MCF 10A (cell line): ENCODE measurements around the gene ADPRS. TPM values are rescaled to one million over a fixed set of nuclear protein-coding genes. Genes with fewer than 3 reads are reported as not detected.

Experiments
- BruUV-seq: library from RNA; stranded (reverse); fragments of 400-500 nt; replicated peaks from 2 replicates; lab custom pipeline; 2021; lab: Mats Ljungman, UMichigan
- CTCF ChIA-PET: fragments of 300-600 bp; sonication (Branson Sonifier 250); formaldehyde crosslinking; extraction: SDS; loops from one replicate; lab custom pipeline; 2021; ENCODE audit warnings: antibody characterized with exemption, inconsistent platforms; lab: Yijun Ruan, JAX
- POLR2A ChIA-PET: fragments of 300-600, 350-650 bp; sonication (Branson Sonifier 250); formaldehyde crosslinking; extraction: SDS; loops from one replicate; lab custom pipeline; 2020; ENCODE audit warnings: antibody characterized with exemption, inconsistent platforms; lab: Yijun Ruan, JAX
- DNase-seq: peaks from one replicate; pipeline ENCODE4 v3.0.0-alpha.2; 2018; ENCODE audit not compliant: unreplicated experiment
- H3K27ac Mint-ChIP-seq: one replicate; pipeline ENCODE4 v1.8.0; 2022; ENCODE audit warnings: mild to moderate bottlenecking, low read depth, mixed read lengths; ENCODE audit not compliant: unreplicated experiment
- H3K27me3 Mint-ChIP-seq: one replicate; pipeline ENCODE4 v1.8.0; 2022; ENCODE audit warnings: mixed read lengths; ENCODE audit not compliant: insufficient read depth, unreplicated experiment
- H3K36me3 Mint-ChIP-seq: one replicate; pipeline ENCODE4 v1.8.0; 2022; ENCODE audit warnings: mild to moderate bottlenecking, moderate library complexity, mixed read lengths; ENCODE audit not compliant: insufficient read depth, unreplicated experiment
- H3K4me1 Mint-ChIP-seq: one replicate; pipeline ENCODE4 v1.8.0; 2022; ENCODE audit warnings: mixed read lengths; ENCODE audit not compliant: insufficient read depth, unreplicated experiment
- H3K4me3 Mint-ChIP-seq: one replicate; pipeline ENCODE4 v1.8.0; 2022; ENCODE audit warnings: mild to moderate bottlenecking, moderate library complexity, mixed read lengths; ENCODE audit not compliant: unreplicated experiment
- H3K9me3 Mint-ChIP-seq: one replicate; pipeline ENCODE4 v1.8.0; 2022; ENCODE audit warnings: mixed read lengths; ENCODE audit not compliant: unreplicated experiment
- CTCF ChIP-seq: fragments of 200-600 bp; IDR thresholded peaks from one replicate; pipeline ENCODE4 v1.8.0; 2022; ENCODE audit warnings: antibody characterized with exemption, mild to moderate bottlenecking; ENCODE audit not compliant: unreplicated experiment
- intact Hi-C: fragments of 100-400 bp; cut with micrococcal nuclease; formaldehyde crosslinking; loops from 2 replicates; pipeline ENCODE4 v1.14.1; 2022
- total RNA-seq: library from RNA; stranded (reverse); gene quantifications from 2 replicates; pipeline ENCODE4 v1.2.3, GENCODE V29; 2022

ADPRS gene
- total RNA-seq, 1 experiment from 2014 or later = 26.4 TPM

GRCh38 chr1:36111151-36111550 lies 22.5 kb downstream of the ADPRS start:
- CTCF ChIA-PET = interaction anchor here (0.5 to 1.4 kb wide), 5 partner anchors 175 to 1213 kb away, joined by 3 to 4 read pairs (median 3); partner anchors contain the start of gene LSM10
- no peaks in the 10 kb centered on the region for H3K9me3 Mint-ChIP-seq
- BruUV-seq = no TSS peak
- H3K27me3 Mint-ChIP-seq = no peaks in the 10 kb centered on the region
- TF ChIP-seq CTCF = no peak
- H3K36me3 Mint-ChIP-seq = no peaks in the 10 kb centered on the region
- H3K4me3 Mint-ChIP-seq = no peak overlapping the region
- intact Hi-C loops = no loop called here
- POLR2A ChIA-PET = interaction anchor here (0.5 kb wide), 1 partner anchor 68 kb away, joined by 3 read pairs; no protein-coding TSS in a partner anchor
- no peak overlapping the region for H3K27ac Mint-ChIP-seq
- peaks cover 6% of the 10 kb centered on the region for H3K4me1 Mint-ChIP-seq
- DNase-seq = no peak

GRCh38 chr1:36112823-36113222 lies 24.1 kb downstream of the ADPRS start:
- Mint-ChIP-seq H3K36me3 (no peaks in the 10 kb centered on the region), H3K4me3 (no peak overlapping the region), H3K4me1 (peaks cover 6% of the 10 kb centered on the region), H3K27ac (no peak overlapping the region), H3K27me3 (no peaks in the 10 kb centered on the region), H3K9me3 (no peaks in the 10 kb centered on the region)
- DNase-seq = no peak
- no peak for TF ChIP-seq CTCF
- CTCF ChIA-PET = interaction anchor here (0.6 to 1.4 kb wide), 3 partner anchors 21 to 22 kb away, joined by 3 to 4 read pairs (median 4); no protein-coding TSS in a partner anchor
- intact Hi-C loops = no loop called here
- no TSS peak for BruUV-seq
- POLR2A ChIA-PET = no interaction called here

GRCh38 chr1:36114371-36114770 lies 25.7 kb downstream of the ADPRS start:
- peaks cover under 1% of the 10 kb centered on the region for H3K4me1 Mint-ChIP-seq
- no peak for TF ChIP-seq CTCF
- intact Hi-C loops = no loop called here
- ChIA-PET POLR2A (no interaction called here), CTCF (interaction anchor here (0.7 to 2.0 kb wide), 4 partner anchors 12 to 331 kb away, joined by 3 to 5 read pairs (median 3); no protein-coding TSS in a partner anchor)
- no peaks in the 10 kb centered on the region for H3K27me3 Mint-ChIP-seq
- H3K9me3 Mint-ChIP-seq = no peaks in the 10 kb centered on the region
- BruUV-seq = no TSS peak
- DNase-seq = no peak
- H3K4me3 Mint-ChIP-seq = no peak overlapping the region
- no peak overlapping the region for H3K27ac Mint-ChIP-seq
- H3K36me3 Mint-ChIP-seq = no peaks in the 10 kb centered on the region

- H3K4me3 Mint-ChIP-seq = no peak overlapping the region
These were observed 26.5 kb downstream of the ADPRS start for GRCh38 chr1:36115200-36115669.

More at GRCh38 chr1:36115200-36115669, 26.5 kb downstream of the ADPRS start:
- CTCF ChIA-PET = interaction anchor here (0.7 to 2.0 kb wide), 3 partner anchors 15 to 72 kb away, joined by 3 to 5 read pairs (median 3); no protein-coding TSS in a partner anchor
- intact Hi-C loops = no loop called here
- Mint-ChIP-seq H3K4me1 (no peaks in the 10 kb centered on the region), H3K9me3 (no peaks in the 10 kb centered on the region), H3K27ac (no peak overlapping the region), H3K36me3 (no peaks in the 10 kb centered on the region), H3K27me3 (no peaks in the 10 kb centered on the region)
- no TSS peak for BruUV-seq
- no peak for DNase-seq
- no peak for TF ChIP-seq CTCF
- POLR2A ChIA-PET = no interaction called here
